ENCODE results near the gene IFT20. TPM values are rescaled to one million over a fixed set of nuclear protein-coding genes. Genes with fewer than 3 reads are reported as not detected.
"Not testable (repeated sequence)": the region's sequence is repeated elsewhere in the genome, so short reads cannot be mapped to it uniquely, and the experiment has no call there.

IFT20 gene
- total and polyA plus RNA-seq, 3 experiments from 2014 or later = 26.0 to 44.5 (median 29.4) TPM

DNA sequence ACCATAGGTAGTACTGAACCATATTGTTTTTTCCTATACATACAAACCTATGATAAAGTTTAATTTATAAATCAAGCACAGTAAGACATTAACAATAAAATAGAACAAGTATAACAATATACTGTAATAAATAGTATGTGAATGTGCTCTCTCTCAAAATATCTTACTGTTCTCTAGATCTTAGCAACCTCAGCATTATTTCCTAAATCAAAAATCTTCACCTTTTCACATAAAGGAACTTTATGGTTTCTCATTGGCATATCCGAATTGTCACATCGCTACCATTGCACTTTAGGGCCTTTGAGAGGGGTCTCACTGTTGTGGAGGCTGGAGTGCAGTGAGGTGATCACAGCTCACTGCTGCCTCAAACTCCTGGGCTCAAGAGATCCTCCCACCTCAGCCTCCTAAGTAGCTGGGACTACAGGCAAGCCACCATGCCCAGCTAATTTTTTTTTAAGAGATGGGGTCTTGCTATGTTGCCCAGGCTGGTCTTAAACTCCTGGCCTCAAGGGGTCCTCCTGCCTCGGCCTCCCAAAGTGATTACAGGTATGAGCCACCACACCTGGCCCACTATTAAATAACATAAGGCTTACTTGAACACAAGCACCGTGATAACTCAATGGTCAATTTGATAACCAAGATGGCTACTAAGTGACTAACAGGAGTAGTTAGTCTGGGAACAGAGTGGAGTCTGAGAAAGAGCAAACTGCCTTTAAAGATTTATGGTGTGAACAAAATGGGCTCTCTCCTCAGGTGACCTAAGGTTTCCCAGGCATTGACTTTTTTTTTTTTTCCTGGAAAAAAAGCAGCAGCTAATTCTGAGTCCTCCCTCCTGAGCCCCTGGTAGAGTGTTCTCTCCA, 19.2 kb downstream of the IFT20 start:
- H3K27ac ChIP-seq (ENCODE audit: low read depth, low read length) = no peak overlapping the region
- no peaks in the 10 kb centered on the region for H3K9me3 ChIP-seq (ENCODE audit: low read length)
- ChIA-PET POLR2A (interaction anchor here (1.0 kb wide), 1 partner anchor 40 kb away, joined by 3 read pairs; no protein-coding TSS in a partner anchor), CTCF (no interaction called here)
- Mint-ChIP-seq H3K4me1 (peaks cover 20 to 30% (median 24%) of the 10 kb centered on the region in 3 donors), H3K9me3 (no peaks in the 10 kb centered on the region), H3K36me3 (peaks cover 0 to 2% (median under 1%) of the 10 kb centered on the region in 3 donors), H3K27me3 (peaks cover 0 to 3% of the 10 kb centered on the region in 2 donors), H3K4me3 (peak overlapping the region in 2 of 7 donors; percentile 55 to 74), H3K27ac (no peak overlapping the region)
- H3K4me1 ChIP-seq (ENCODE audit: insufficient read depth, low read length) = peaks cover 15% of the 10 kb centered on the region
- no peak overlapping the region for H3K4me3 ChIP-seq (ENCODE audit: low read length)
- no peak for DNase-seq
- H3K36me3 ChIP-seq (ENCODE audit: insufficient read depth, low read length) = no peaks in the 10 kb centered on the region
- H3K27me3 ChIP-seq (ENCODE audit: insufficient read depth, low read length, poor library complexity, severe bottlenecking) = no peaks in the 10 kb centered on the region

DNA sequence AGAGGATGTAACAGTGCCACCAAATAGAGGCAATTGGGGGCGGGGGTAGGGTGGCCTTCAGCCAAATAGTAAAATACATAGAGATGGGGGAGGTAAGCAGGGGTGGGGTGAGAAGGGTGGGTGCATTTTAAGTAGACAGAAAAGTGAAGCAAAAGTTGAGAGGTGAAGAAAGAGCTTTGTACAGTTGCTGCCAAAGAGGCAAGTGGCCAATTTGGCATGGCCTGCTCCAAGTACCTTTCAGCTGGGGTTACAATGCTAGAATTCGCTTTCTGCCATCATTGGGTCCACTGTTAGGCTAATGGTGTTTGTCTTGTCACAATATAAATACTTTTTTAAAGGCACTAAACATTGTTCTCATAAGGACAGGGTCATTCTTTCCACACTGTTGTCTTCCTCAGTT, 21.4 kb downstream of the IFT20 start:
- H3K27ac Mint-ChIP-seq = no peak overlapping the region
- H3K4me3 ChIP-seq (ENCODE audit: low read length) = no peak overlapping the region
- no peak overlapping the region for H3K4me3 Mint-ChIP-seq
- peaks cover 8% of the 10 kb centered on the region for H3K4me1 ChIP-seq (ENCODE audit: insufficient read depth, low read length)
- H3K4me1 Mint-ChIP-seq = peaks cover 8 to 12% (median 9%) of the 10 kb centered on the region in 3 donors
- H3K9me3 Mint-ChIP-seq = no peaks in the 10 kb centered on the region
- no peaks in the 10 kb centered on the region for H3K36me3 Mint-ChIP-seq
- no peak overlapping the region for H3K27ac ChIP-seq (ENCODE audit: low read depth, low read length)
- no peaks in the 10 kb centered on the region for H3K36me3 ChIP-seq (ENCODE audit: insufficient read depth, low read length)
- H3K9me3 ChIP-seq (ENCODE audit: low read length) = no peaks in the 10 kb centered on the region
- peaks cover 0 to 5% of the 10 kb centered on the region in 2 donors for H3K27me3 Mint-ChIP-seq
- DNase-seq = no peak
- ChIA-PET CTCF (no interaction called here), POLR2A (no interaction called here)
- H3K27me3 ChIP-seq (ENCODE audit: insufficient read depth, low read length, poor library complexity, severe bottlenecking) = no peaks in the 10 kb centered on the region

DNA sequence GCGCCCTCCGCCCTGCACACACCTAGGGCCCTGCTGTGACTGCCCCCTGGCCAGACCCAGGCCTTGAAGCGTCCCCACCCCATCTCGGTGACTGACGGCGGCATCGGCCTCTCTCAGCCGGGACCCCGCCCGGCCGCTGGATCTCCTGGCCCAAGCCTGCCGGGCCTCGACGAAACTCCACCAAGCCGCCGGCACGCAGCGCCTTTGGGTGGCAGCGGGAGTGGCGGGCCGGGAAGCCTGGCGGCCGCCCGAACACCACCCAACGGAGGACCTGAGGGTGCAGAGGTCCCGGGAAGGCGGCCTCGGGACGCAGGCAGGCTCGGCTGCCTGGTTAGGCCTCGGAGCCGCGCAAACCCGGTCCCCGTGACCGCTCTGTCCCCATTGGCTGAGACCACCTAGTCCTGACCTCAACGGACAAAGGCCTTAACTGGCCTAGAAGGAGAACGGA, 28.3 kb downstream of the IFT20 start:
- Mint-ChIP-seq H3K27me3 (peaks cover 16 to 33% of the 10 kb centered on the region in 2 donors), H3K9me3 (no peaks in the 10 kb centered on the region), H3K4me3 (no peak overlapping the region), H3K4me1 (no peaks in the 10 kb centered on the region), H3K27ac (no peak overlapping the region), H3K36me3 (no peaks in the 10 kb centered on the region)
- POLR2A ChIA-PET = no interaction called here
- Histone ChIP-seq H3K27ac (ENCODE audit: low read depth, low read length) (no peak overlapping the region), H3K27me3 (ENCODE audit: insufficient read depth, low read length, poor library complexity, severe bottlenecking) (peaks cover 4% of the 10 kb centered on the region), H3K9me3 (ENCODE audit: low read length) (no peaks in the 10 kb centered on the region), H3K36me3 (ENCODE audit: insufficient read depth, low read length) (no peaks in the 10 kb centered on the region), H3K4me3 (ENCODE audit: low read length) (no peak overlapping the region), H3K4me1 (ENCODE audit: insufficient read depth, low read length) (no peaks in the 10 kb centered on the region)
- DNase-seq = no peak
- CTCF ChIA-PET = no interaction called here

DNA sequence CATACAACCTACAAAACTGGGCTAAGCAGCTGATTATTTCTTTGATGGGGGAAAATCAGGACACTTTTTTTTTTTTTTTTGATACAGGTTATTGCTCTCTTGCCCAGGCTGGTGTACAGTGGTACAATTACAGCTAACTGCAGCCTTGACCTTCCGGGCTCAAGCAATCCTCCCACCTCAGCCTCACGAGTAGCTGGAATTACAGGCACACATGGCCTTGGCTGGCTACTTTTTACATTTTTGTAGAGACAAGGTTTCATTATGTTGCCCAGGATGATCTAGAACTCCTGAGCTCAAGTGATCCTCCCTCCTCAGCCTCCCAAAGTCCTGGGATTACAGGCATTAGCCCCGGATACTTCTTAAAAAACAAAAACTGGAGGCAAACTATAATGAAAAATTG, 36.8 kb downstream of the IFT20 start:
- Mint-ChIP-seq H3K4me3 (no peak overlapping the region), H3K27ac (no peak overlapping the region), H3K36me3 (no peaks in the 10 kb centered on the region), H3K27me3 (peaks cover 5 to 25% of the 10 kb centered on the region in 2 donors), H3K4me1 (no peaks in the 10 kb centered on the region), H3K9me3 (no peaks in the 10 kb centered on the region)
- Histone ChIP-seq H3K4me3 (ENCODE audit: low read length) (no peak overlapping the region), H3K4me1 (ENCODE audit: insufficient read depth, low read length) (no peaks in the 10 kb centered on the region), H3K36me3 (ENCODE audit: insufficient read depth, low read length) (no peaks in the 10 kb centered on the region), H3K27me3 (ENCODE audit: insufficient read depth, low read length, poor library complexity, severe bottlenecking) (no peaks in the 10 kb centered on the region), H3K9me3 (ENCODE audit: low read length) (no peaks in the 10 kb centered on the region), H3K27ac (ENCODE audit: low read depth, low read length) (no peak overlapping the region)
- ChIA-PET POLR2A (no interaction called here), CTCF (no interaction called here)
- DNase-seq = no peak

DNA sequence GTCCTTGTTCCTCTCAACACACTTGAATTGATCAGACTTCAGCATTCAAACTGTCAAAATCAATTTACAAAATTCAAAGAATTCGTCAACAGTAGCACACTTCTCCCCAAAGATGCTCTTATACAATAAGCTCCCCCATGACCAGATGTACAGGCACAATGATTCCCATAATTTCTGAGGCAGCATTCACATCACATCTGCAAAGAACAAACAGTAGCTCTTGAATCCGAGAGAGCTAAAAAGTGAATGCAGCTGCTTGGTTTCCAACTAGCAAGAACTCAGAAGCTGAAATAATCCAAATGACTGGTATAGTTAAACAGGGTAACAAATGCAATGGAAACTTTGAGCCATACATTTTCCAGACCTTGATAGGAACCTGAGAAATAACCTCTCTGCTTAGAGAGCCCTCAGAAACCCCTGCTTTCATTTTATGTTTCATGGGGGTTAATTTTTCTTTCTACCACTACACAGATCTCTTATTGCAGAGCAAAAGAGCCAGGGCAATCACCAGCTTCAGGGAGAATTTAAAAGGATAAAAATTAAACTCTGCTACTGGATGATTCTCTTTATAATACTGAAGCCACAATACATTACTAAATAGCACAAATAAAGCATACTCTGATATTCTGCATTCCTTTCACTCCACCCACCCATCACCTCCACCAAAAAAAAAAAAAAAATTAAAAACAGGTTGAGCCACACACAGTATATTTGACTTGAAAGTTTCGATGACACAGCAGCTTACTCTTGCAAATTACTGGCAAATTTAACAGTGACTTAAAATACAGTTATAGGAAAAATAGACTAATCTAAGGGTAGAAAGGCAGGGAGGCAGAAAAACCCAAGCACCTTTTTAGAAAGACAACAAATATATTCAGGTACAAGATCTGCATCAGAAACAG, 39.3 kb downstream of the IFT20 start:
- DNase-seq = no peak
- Mint-ChIP-seq H3K27me3 (peaks cover 9 to 22% of the 10 kb centered on the region in 2 donors), H3K27ac (peak overlapping the region in 1 of 8 donors; percentile 61), H3K4me3 (no peak overlapping the region), H3K4me1 (no peaks in the 10 kb centered on the region), H3K36me3 (no peaks in the 10 kb centered on the region), H3K9me3 (no peaks in the 10 kb centered on the region)
- Histone ChIP-seq H3K9me3 (ENCODE audit: low read length) (no peaks in the 10 kb centered on the region), H3K4me1 (ENCODE audit: insufficient read depth, low read length) (no peaks in the 10 kb centered on the region), H3K27ac (ENCODE audit: low read depth, low read length) (no peak overlapping the region), H3K36me3 (ENCODE audit: insufficient read depth, low read length) (no peaks in the 10 kb centered on the region), H3K27me3 (ENCODE audit: insufficient read depth, low read length, poor library complexity, severe bottlenecking) (no peaks in the 10 kb centered on the region), H3K4me3 (ENCODE audit: low read length) (no peak overlapping the region)
- ChIA-PET CTCF (no interaction called here), POLR2A (no interaction called here)

DNA sequence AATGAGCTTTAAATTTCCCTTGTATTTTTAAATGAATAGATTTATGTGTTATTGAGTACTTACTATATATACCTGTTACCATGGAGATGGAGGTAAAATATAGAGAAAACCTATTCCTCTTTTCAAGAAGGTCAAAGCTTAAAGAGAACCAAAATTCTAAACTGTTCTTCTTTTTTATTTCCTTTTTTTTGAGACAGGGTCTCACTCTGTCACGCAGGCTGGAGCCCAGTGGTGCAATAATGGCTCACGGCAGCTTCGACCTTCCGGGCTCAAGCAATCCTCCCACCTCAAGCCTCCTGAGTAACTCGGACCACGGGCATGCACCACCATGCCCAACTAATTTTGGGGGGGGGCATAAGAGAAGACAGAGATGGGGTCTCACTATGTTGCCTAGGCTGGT, 41.3 kb downstream of the IFT20 start:
- Histone ChIP-seq H3K27ac (ENCODE audit: low read depth, low read length) (no peak overlapping the region), H3K27me3 (ENCODE audit: insufficient read depth, low read length, poor library complexity, severe bottlenecking) (no peaks in the 10 kb centered on the region), H3K4me3 (ENCODE audit: low read length) (no peak overlapping the region), H3K36me3 (ENCODE audit: insufficient read depth, low read length) (no peaks in the 10 kb centered on the region), H3K4me1 (ENCODE audit: insufficient read depth, low read length) (no peaks in the 10 kb centered on the region), H3K9me3 (ENCODE audit: low read length) (no peaks in the 10 kb centered on the region)
- no peak for DNase-seq
- H3K9me3 Mint-ChIP-seq = no peaks in the 10 kb centered on the region
- POLR2A ChIA-PET = no interaction called here
- peaks cover 12 to 22% of the 10 kb centered on the region in 2 donors for H3K27me3 Mint-ChIP-seq
- no peak overlapping the region for H3K4me3 Mint-ChIP-seq
- H3K36me3 Mint-ChIP-seq = no peaks in the 10 kb centered on the region
- H3K4me1 Mint-ChIP-seq = no peaks in the 10 kb centered on the region
- H3K27ac Mint-ChIP-seq = no peak overlapping the region
- CTCF ChIA-PET = interaction anchor here (0.9 kb wide), 1 partner anchor 42 kb away, joined by 3 read pairs; no protein-coding TSS in a partner anchor

DNA sequence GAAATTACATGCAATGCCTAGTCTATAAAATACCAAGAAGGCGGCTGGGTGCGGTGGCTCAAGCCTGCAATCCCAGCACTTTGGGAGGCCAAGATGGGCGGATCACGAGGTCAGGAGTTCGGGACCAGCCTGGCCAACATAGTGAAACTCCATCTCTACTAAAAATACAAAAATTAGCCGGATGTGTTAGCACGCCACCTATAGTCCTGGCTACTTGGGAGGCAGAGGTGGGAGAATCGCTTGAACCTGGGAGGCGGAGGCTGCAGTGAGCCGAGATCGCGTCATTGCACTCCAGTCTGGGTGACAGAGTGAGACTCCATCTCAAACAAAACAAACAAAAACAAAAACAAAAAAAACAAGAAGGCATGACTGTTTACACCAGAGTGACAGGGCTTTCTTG, 42.4 kb downstream of the IFT20 start:
- H3K9me3 Mint-ChIP-seq; H3K27ac ChIP-seq (ENCODE audit: low read depth, low read length); CTCF ChIA-PET: not testable (repeated sequence)

DNA sequence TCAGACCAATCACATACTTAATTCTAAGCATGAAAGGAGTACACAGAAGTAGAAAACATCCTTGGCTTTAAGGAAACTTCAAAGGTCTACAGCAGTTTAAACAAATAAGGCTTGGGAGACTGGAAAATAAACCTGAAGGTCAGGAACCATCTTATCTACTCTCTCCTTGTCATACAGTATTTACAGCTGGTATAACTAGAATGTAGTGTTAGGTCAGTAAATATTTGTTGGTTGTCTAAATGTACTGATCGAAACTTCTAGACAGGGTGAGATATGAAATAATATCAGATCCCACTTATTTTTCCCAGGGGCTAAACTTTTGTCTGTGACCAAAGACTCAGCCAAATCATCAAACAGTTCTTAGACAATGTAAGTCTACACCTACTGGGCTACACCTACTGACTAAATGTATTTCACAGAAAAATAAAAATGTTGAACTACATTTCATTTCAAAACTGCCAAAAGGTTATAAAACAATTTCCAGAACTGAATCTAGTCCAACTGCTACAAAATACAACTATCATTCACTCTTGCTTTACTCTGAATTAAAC, 43.4 kb downstream of the IFT20 start:
- CTCF ChIA-PET = no interaction called here
- Histone ChIP-seq H3K4me1 (ENCODE audit: insufficient read depth, low read length) (no peaks in the 10 kb centered on the region), H3K9me3 (ENCODE audit: low read length) (no peaks in the 10 kb centered on the region), H3K4me3 (ENCODE audit: low read length) (no peak overlapping the region), H3K27me3 (ENCODE audit: insufficient read depth, low read length, poor library complexity, severe bottlenecking) (no peaks in the 10 kb centered on the region), H3K27ac (ENCODE audit: low read depth, low read length) (no peak overlapping the region), H3K36me3 (ENCODE audit: insufficient read depth, low read length) (no peaks in the 10 kb centered on the region)
- no peaks in the 10 kb centered on the region for H3K9me3 Mint-ChIP-seq
- H3K27ac Mint-ChIP-seq = no peak overlapping the region
- peaks cover 11 to 22% of the 10 kb centered on the region in 2 donors for H3K27me3 Mint-ChIP-seq
- POLR2A ChIA-PET = no interaction called here
- no peak overlapping the region for H3K4me3 Mint-ChIP-seq
- DNase-seq = no peak
- H3K4me1 Mint-ChIP-seq = no peaks in the 10 kb centered on the region
- H3K36me3 Mint-ChIP-seq = no peaks in the 10 kb centered on the region

More for the DNA sequence above, 42.4 kb downstream of the IFT20 start:
- H3K4me1 ChIP-seq (ENCODE audit: insufficient read depth, low read length); H3K4me3 ChIP-seq (ENCODE audit: low read length); H3K4me3 Mint-ChIP-seq; POLR2A ChIA-PET; H3K36me3 ChIP-seq (ENCODE audit: insufficient read depth, low read length); DNase-seq; H3K4me1 Mint-ChIP-seq; H3K9me3 ChIP-seq (ENCODE audit: low read length); H3K27me3 ChIP-seq (ENCODE audit: insufficient read depth, low read length, poor library complexity, severe bottlenecking); H3K36me3 Mint-ChIP-seq; H3K27ac Mint-ChIP-seq: not testable (repeated sequence)
- H3K27me3 Mint-ChIP-seq = peaks cover 11 to 22% of the 10 kb centered on the region in 2 donors
